ENCODE measurements around the gene PFN1.
"Not testable (repeated sequence)": the region's sequence is repeated elsewhere in the genome, so short reads cannot be mapped to it uniquely, and the experiment has no call there.

Gene PFN1

DNA sequence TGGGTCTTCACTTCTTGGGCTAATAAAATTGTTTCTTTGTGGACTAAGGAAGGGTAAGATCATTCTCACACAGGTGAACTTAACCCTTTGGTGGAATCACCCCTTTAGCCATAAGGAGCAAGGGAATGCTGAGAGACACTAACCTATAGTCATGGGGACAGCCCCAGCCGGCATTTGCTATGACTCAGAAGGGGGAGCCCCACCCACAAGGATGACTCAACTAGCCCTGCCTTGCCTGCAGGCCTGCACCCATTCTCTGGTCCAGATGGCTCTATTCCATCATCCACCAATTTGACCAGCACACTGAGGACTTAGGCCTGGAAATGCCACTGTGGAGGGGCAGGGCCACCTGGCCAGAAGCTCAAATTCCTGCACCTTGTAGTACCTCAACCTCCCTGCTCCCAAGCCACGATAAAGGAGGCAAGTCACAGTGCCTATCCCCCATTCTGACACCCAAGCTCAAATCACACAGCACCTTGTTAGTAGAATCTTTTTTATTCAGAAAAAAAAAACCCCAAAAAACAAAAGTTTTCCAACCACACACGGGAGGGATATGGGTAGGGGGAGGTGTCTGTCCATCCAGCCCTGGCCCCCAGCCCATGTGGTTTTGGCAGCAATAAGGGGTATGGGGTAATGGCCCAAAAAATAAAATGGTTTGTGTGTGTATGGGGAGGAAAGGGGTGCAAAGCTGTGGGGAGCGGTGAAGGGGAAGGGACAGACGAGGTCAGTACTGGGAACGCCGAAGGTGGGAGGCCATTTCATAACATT is 3.0 kb downstream of the PFN1 start:
- DNase-seq, result no peak

DNA sequence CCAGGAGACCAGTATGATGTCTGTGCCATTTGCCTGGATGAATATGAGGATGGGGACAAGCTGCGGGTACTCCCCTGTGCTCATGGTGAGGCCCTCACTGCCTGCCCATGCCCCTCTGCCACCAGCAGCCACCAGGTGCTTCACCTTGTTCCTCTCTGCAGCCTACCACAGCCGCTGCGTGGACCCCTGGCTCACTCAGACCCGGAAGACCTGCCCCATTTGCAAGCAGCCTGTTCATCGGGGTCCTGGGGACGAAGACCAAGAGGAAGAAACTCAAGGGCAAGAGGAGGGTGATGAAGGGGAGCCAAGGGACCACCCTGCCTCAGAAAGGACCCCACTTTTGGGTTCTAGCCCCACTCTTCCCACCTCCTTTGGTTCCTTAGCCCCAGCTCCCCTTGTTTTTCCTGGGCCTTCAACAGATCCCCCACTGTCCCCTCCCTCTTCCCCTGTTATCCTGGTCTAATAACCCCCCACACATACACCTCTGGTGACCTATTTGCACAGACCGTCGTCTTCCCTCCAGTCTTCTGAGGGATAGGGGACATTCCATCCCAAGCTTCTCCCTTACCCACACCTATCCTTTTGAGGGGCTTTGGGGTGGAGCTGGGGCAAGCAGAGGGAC is 3.7 kb downstream of the PFN1 start:
- no peak for DNase-seq

DNA sequence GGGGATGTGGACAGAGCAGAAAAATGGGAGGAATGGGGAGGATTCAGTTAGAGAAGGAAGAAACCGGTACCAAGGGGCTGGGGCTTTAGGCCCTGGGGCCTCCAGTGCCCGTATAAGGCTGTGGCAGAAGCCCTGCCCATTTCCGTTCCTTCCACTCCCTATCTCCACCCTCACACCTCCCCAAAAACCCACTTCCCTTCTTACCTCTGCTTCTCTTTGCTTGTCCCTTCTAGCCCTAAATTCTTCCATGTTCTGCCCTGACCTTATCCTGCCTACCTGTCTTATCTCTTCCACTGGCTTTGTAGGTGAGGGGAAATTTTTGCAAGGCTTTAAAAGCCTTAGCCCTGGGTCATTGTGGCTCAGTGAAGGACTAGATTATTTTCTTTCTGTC is 4.2 kb downstream of the PFN1 start:
- DNase-seq, result no peak

DNA sequence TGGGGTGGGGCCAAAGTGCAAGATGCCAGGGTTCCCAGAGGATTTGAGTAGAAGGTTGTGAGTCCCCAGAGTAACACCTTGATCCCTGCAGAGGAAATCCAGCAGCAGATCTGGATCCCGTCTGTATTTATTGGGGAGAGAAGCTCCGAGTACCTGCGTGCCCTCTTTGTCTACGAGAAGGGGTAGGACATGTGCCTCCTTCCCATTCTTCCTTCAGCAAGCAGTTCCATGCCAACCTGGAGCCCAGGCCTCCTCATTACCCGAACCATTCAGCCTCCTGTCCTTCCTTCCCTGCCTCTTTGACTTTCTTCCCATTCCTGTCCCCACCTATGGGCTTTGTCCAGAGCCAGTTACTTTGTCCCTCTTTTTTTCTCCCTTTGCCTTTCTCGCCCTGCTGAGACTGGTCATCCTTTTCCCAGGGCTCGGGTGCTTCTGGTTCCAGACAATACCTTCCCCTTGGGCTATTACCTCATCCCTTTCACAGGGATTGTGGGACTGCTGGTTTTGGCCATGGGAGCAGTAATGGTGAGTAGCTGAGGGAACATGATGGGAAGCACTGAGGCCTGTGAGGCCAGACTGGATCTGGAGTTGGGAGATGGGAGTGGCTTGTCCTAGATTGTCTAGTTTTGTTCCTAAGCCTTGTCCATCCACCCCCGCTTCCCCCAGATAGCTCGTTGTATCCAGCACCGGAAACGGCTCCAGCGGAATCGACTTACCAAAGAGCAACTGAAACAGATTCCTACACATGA is 5.4 kb downstream of the PFN1 start:
- no peak for DNase-seq

DNA sequence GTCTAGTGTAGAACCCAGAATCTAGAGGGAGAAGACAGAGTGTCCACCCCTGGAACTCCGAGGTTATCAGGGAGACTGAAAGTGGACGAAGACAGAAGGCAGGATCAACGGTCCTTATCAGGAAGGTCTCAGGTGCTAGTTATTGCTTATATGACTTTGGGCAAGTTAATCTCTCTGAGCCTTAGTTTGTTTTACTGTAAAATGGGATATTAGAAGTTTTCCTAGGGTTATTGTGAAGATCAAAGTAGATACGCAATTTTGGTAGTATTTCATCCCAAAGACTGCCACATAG is 7.1 kb downstream of the PFN1 start:
- no peak for DNase-seq

DNA sequence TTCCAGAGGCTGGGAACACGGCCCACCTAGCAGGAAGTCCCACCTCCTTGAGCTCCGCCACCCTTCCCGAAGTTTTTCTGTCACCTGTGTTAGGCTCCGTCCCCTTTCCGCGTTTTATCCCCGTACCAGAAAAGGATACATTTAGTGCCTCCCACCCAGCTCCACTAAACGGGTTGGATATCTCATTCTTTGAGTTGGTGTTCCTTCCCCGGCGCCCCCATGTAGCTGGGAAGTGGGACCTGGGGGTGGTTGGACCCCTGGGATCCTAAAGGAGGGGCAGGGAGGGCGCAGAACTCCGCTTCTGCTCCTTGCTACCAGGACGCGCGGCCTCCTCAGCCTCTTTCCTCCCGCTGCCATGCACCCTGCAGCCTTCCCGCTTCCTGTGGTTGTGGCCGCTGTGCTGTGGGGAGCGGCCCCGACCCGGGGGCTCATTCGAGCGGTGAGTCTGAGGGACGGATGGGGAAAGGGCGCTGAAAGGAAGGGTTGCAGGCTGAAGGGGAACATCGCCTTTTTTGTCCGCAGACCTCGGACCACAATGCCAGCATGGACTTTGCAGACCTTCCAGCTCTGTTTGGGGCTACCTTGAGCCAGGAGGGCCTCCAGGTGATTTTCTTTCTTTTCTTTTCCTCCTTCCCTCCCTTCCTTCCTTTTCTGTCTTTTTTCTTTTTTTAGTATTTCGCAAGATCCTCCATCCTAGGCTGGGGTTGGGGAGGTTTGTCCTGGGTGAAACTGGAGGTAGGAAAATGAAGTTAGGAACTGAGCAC is 7.6 kb downstream of the PFN1 start:
- no peak for DNase-seq

DNA sequence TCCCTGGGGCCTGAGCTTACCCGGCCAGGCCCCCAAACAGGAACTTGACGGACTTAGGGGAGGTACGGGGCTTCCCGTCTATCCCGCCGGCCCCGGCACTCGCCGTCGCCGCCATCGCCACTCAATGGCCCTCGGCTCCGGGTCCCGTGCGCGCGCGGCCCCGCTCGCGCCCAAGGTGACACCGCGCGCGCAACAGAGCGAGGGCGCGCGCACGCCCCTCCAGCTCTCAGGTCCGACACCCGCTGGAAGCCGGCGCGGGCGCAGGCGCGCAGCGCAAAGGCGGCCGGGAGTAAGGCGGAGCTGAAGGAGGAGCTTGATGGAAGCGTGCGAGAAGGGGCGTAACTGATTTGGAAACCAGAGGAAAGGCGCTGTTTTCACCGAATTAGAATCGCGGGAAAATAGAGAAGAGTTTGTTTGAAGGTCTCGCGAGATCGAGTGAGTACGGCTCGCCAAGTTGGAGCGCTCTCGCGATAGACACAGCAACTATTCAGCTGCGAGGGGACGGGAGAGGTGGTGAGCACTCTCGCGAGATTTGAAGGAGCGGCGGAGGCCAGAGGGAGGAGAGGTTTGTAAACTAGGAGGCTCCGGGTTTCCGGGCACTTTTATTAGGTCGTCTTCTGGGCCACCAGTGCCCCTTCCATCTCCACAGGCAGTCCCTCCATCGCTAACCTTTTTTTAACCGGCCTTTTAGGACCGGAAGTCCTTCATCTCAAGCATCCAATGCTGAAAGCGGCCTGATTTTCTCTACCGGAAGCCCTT is 8.4 kb downstream of the PFN1 start, which contains the start of the genes RNF167 and SLC25A11:
RNF167 (plus strand) TSS at position 473 of the 759 bp plus-strand sequence. CDS start 642 bp downstream, outside the sequence.
SLC25A11 (minus strand) TSS at position 251 of the 759 bp plus-strand sequence; CDS start at position 115, 136 bp downstream.
- peak; percentile 93 to 99 for DNase-seq

DNA sequence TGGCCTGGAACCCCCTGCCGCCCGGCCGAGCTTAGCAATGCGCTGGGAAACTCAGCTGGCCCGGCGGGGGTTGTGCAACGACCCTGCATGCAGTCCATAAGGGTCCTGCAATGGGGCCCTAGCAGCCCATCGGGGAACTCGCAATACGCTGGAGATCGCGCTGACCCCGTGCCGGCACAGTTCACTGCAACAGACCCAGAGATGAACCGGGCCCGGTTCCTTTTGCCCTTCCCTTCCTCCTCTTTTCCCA is 8.9 kb downstream of the PFN1 start:
- no peak for DNase-seq

DNA sequence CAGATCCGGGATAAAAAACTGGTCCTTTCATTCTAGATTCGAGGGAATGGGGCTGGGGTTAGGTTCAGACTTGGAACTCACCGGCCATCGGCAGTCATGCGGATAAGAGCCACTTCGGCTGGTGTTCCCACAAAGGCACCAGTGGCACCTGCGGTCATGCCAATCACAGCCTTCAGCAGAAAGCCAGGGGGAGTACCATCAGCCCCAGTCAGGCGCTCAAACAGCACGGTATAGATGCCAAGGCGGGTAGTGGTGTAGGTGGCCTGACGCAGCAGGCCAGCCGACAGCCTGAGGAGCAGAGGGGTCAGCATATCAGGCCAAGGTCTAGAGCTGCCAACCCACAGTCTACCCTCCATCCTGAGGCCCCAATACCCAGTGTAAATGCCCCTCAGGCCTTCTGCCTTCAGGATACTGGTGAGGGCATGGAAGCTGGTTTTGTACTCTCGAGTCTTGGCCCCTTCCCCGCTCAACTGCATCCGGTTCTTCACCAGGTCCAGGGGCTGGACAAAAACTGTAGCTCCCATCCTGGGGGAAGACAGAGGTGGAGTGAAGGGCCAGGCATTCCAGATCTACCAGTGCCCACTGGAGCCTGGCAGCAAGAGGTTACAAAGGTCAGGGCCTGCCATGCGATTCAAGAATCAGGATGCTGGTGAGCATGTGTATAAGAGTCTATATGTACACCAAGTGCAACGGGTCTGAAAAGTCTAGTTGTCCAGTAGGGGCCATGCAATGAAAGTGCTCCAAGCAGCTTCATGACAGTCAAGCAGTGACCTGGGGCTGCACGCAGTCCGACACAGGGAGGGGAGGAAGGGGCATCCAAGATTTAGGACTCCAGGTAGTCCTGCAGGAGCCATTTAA is 9.4 kb downstream of the PFN1 start:
- no peak for DNase-seq

DNA sequence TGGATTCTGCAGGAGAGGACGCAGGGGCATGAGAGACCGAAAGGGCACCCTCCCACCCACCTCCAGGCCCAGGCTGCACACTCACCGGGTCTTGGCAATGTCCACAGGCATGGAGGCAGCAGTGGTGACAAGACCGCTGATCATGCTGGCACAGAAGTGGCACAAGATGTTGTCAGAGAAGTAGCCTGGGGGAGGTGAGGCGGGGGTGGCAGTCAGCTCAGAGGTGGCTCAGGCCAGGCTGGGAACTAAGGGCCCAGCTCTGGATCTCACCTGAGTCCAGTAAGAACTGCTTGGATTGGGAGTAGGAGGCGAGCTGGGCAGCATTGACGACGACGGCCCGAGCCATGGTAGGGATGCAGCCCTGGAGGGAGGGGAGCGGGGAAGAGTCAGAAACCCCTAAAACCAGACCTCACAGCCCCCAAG is 10.2 kb downstream of the PFN1 start:
- no peak for DNase-seq

DNA sequence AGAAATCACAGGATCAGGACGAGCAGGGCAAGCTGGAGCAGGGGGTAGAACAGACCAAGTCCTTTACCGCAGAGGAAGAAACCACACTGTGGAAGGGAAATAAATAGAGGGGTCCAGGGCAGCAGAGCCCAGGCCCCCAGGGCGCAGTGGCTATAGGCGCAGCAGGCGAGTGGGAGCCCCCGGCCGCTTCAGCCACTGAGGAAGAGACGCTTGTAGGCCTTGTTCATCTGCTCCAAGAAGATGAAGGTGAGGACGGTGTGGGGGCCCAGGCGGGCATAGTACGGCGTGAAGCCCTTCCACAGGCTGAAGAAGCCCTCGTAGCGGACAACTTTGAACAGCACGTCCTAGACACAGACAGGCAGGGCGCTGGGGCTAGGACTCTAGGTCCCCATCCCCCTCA is 10.8 kb downstream of the PFN1 start:
- DNase-seq, result no peak

DNA sequence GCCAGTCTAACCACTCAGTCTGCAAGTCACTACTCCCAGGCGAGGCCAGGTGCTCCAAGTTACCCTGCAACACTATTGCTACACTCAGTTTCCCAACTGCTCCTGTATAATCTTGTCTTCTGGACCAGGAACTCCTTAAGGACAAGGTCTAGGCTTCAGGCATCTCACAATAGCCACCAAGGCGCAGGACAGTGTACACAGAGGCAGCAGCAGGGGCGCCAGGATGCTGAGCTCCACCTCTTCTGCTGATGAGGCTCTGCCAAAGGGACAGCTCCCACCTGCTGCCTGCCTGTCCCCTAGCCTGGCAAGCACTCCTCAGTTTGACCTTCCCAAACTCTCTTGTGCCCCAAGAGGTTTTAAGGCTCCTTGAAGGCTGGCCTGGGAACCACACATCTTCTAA is 11.9 kb downstream of the PFN1 start:
- DNase-seq, result no peak

DNA sequence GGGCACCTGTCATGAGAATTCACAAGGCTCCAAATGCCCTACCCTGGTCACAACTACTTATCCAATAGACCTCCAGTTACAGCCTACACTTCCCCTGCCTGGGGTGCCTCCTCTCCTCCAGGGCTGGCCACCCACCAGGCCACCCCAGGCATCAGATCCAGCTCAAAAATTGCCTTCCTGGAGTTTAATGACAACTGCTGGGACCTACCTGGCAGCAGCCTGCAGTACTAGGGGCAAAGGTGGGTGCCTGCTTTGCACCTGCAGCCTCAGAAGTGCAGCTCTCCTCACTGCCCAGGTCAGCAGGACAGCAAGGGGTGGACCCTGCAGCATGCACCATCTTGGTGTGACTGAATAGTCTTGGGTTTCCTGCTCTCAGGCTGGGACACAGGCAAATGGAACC is 12.7 kb downstream of the PFN1 start:
- no peak for DNase-seq

DNA sequence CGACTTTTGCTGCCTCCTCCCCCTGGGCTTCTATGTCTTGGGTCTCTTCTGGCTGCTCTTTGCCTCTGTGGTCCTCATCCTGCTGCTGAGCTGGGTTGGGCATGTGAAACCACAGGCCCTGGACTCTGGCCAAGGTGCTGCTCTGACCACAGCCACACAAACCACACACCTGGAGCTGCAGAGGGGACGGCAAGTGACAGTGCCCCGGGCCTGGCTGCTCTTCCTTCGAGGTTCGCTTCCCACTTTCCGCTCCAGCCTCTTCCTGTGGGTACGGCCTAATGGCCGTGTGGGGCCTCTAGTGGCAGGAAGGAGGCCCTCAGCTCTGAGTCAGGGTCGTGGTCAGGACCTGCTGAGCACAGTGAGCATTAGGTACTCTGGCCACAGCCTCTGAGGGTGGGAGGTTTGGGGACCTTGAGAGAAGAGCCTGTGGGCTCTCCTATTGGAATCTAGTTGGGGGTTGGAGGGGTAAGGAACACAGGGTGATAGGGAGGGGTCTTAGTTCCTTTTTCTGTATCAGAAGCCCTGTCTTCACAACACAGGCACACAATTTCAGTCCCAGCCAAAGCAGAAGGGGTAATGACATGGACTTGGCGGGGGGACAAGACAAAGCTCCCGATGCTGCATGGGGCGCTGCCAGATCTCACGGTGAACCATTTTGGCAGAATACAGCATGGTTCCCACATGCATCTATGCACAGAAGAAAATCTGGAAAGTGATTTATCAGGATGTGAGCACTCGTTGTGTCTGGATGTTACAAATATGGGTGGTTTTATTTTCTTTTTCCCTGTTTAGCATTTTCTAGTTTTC is 14.0 kb downstream of the PFN1 start:
- no peak for DNase-seq

DNA sequence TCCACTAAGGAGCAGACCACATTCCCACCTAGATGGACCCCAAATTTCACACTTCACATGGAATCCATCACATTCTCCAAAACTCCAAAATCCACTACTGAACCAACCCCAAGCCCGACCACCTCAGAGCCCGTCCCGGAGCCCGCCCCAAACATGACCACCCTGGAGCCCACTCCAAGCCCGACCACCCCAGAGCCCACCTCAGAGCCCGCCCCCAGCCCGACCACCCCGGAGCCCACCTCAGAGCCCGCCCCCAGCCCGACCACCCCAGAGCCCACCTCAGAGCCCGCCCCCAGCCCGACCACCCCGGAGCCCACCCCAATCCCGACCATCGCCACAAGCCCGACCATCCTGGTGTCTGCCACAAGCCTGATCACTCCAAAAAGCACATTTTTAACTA is 14.7 kb downstream of the PFN1 start:
- no peak for DNase-seq

DNA sequence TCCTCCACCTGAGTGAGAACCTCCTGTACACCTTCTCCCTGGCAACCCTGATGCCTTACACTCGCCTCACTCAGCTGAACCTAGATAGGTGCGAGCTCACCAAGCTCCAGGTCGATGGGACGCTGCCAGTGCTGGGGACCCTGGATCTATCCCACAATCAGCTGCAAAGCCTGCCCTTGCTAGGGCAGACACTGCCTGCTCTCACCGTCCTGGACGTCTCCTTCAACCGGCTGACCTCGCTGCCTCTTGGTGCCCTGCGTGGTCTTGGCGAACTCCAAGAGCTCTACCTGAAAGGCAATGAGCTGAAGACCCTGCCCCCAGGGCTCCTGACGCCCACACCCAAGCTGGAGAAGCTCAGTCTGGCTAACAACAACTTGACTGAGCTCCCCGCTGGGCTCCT is 15.6 kb downstream of the PFN1 start:
- DNase-seq, result no peak

DNA sequence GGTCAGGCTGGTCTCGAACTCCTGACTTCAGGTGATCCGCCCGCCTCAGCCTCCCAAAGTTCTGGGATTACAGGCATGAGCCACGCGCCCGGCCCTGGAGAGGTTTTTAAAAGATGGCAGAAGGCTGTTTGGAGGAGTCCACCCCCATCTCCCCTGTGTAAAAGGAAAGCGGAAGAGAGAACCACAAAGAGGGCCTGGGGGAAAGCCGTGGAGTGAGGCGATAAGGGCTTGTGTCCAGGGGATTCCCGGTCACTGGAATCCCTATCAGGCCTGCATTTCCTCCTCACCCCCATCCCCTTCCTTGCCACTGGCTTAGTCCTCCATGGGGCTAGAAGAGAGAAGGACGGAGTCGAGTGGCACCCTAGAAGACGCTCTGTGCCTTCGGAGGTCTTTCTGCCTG is 16.4 kb downstream of the PFN1 start, which contains the start of gene GP1BA:
GP1BA (plus strand) TSS at position 315 of the 400 bp plus-strand sequence. CDS start 328 bp downstream, outside the sequence.
- no peak for DNase-seq

DNA sequence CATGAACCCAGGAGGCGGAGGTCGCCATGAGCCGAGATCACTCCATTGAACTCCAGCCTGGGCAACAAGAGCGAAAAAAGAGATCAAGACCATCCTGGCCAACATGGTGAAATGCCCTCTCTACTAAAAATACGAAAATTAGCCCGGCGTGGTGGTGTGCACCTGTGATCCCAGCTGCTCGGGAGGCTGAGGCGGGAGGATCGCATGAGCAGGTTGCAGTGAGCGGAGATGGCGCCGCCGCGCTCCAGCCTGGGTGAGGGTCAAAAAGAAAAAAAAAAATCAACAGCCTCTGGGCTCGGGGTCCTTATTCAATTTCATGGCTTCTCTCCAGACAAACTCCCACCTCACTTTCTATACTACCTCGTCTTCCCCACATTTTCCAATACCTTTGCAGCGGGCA is 19.4 kb downstream of the PFN1 start:
- no peak for DNase-seq

DNA sequence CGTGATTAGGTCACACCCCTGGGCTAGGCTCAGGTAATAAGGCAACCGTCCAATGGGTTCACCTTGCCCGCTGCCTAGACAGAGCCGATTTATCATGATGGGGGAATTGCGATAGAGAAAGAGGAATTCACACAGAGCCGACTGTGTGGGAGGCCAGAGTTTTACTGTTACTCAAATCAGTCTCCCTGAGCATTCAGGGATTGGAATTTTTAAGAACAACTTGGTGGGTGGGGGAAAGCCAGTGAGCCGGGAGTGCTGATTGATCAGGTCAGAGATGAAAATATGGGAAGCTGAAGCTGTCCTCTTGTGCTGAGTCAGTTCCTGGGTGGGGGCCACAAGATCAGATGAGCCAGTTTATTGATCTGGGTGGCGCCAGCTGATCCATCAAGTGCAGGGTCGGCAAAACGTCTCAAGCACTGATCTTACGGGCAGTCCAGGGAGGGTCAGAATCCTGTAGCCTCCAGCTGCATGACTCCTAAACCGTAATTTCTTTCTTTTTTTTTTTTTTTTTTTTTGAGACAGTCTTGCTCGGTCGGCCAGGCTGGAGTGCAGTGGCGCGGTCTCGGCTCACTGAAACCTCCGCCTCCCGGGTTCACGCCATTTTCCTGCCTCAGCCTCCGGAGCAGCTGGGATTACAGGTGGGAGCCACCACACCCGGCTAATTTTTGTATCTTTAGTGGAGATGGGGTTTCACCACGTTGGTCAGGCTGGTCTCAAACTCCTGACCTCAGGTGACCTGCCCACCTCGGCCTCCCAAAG is 21.6 kb downstream of the PFN1 start:
- not testable (repeated sequence) for DNase-seq

DNA sequence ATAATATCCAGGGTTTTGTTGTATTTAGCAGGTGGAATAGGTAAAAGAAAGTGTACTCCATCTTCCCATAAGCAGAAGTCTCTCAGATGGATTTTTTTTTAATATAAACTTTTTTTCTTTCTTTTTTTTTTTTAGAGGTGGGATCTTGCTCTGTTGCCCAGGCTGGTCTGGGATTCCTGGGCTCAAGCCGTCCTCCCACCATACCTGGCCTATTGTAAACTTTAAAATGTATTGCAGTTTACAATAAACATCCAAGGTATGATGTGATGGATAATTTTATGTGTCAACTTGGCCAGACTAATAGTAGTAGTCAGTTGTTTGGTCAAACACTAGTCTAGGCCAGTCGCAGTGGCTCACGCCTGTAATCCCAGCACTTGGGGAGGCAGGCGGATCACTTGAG is 27.0 kb downstream of the PFN1 start:
- no peak for DNase-seq

All from hippocampal formation (tissue), 2 donors.